ENCODE data around the gene CFAP61.
"Not testable (repeated sequence)": the region's sequence is repeated elsewhere in the genome, so short reads cannot be mapped to it uniquely, and the experiment has no call there.

Gene CFAP61

GRCh38 chr20:20341371-20341770 lies 289.0 kb downstream of the CFAP61 start:
- TF ChIP-seq, protein P1, sequence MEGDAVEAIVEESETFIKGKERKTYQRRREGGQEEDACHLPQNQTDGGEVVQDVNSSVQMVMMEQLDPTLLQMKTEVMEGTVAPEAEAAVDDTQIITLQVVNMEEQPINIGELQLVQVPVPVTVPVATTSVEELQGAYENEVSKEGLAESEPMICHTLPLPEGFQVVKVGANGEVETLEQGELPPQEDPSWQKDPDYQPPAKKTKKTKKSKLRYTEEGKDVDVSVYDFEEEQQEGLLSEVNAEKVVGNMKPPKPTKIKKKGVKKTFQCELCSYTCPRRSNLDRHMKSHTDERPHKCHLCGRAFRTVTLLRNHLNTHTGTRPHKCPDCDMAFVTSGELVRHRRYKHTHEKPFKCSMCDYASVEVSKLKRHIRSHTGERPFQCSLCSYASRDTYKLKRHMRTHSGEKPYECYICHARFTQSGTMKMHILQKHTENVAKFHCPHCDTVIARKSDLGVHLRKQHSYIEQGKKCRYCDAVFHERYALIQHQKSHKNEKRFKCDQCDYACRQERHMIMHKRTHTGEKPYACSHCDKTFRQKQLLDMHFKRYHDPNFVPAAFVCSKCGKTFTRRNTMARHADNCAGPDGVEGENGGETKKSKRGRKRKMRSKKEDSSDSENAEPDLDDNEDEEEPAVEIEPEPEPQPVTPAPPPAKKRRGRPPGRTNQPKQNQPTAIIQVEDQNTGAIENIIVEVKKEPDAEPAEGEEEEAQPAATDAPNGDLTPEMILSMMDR (IDR thresholded peaks at IDR 0.05; ENCODE audit: low read depth, low read length): no peak
- H3K9me3 ChIP-seq (ENCODE audit: severe bottlenecking): no peaks in the 10 kb centered on the region
- no peak for DNase-seq
- H3K27me3 ChIP-seq (ENCODE audit: insufficient read depth, low read depth, severe bottlenecking): no peaks in the 10 kb centered on the region
- no peak overlapping the region for H3K27ac ChIP-seq
- H3K4me3 ChIP-seq (ENCODE audit: low read depth, low read length): no peak overlapping the region
- no peaks in the 10 kb centered on the region for H3K36me3 ChIP-seq

DNA sequence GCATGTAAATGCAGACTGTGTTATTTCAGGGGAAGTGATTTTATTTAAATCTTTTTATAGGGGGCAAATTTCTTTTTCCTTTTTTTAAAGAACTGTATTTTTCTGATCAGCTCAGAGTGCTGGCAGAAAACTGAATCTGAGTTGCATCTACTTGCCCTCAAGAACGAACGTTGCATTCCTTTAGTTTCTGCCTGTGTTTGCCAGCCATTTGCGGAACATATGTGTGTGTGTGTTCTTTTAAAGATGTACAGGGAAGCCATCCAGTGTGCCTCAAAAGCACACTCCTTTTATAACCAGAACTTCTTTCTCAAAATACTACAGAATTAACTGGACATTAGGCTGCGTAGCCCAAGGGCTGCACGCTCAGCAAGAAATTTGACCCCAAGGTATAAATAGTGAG lies 289.7 kb downstream of the CFAP61 start:
- DNase-seq: no peak
- Histone ChIP-seq H3K36me3 (no peaks in the 10 kb centered on the region), H3K27me3 (ENCODE audit: insufficient read depth, low read depth, severe bottlenecking) (no peaks in the 10 kb centered on the region), H3K9me3 (ENCODE audit: severe bottlenecking) (no peaks in the 10 kb centered on the region), H3K4me3 (ENCODE audit: low read depth, low read length) (no peak overlapping the region), H3K27ac (no peak overlapping the region)
- TF ChIP-seq, protein P1 (IDR thresholded peaks at IDR 0.05; ENCODE audit: low read depth, low read length): no peak

GRCh38 chr20:20343932-20344331 lies 291.6 kb downstream of the CFAP61 start:
- H3K27ac ChIP-seq: no peak overlapping the region
- TF ChIP-seq, protein P1 (IDR thresholded peaks at IDR 0.05; ENCODE audit: low read depth, low read length): no peak
- peaks cover 5% of the 10 kb centered on the region for H3K9me3 ChIP-seq (ENCODE audit: severe bottlenecking)
- H3K4me3 ChIP-seq (ENCODE audit: low read depth, low read length): no peak overlapping the region
- no peaks in the 10 kb centered on the region for H3K27me3 ChIP-seq (ENCODE audit: insufficient read depth, low read depth, severe bottlenecking)
- no peaks in the 10 kb centered on the region for H3K36me3 ChIP-seq
- DNase-seq: no peak

GRCh38 chr20:20344476-20344875 lies 292.1 kb downstream of the CFAP61 start:
- TF ChIP-seq, protein P1 (IDR thresholded peaks at IDR 0.05; ENCODE audit: low read depth, low read length): no peak
- Histone ChIP-seq H3K27me3 (ENCODE audit: insufficient read depth, low read depth, severe bottlenecking) (no peaks in the 10 kb centered on the region), H3K36me3 (no peaks in the 10 kb centered on the region), H3K9me3 (ENCODE audit: severe bottlenecking) (peaks cover 5% of the 10 kb centered on the region), H3K27ac (no peak overlapping the region), H3K4me3 (ENCODE audit: low read depth, low read length) (no peak overlapping the region)
- no peak for DNase-seq

DNA sequence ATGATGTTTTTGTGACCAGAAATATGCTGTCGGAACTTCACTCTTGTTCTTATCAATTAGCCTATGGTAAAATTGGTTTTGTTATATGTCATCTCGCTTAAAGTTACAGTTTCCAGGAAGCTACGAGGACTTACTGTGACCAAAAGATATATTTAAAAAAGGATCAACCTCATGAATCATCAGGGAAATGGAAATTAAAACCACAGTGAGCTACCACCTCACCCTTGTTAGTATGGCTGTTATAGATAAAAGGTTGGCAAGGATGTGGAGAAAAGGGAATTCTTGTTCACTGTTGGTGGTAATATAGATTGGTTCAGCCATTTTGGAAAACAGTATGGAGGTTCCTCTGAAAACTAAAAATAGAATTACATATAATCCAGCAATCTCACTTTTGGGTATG lies 301.2 kb downstream of the CFAP61 start:
- DNase-seq: no peak
- H3K9me3 ChIP-seq (ENCODE audit: severe bottlenecking): peaks cover 4% of the 10 kb centered on the region
- no peak overlapping the region for H3K4me3 ChIP-seq (ENCODE audit: low read depth, low read length)

GRCh38 chr20:20355503-20355902 lies 303.2 kb downstream of the CFAP61 start:
- H3K4me3 ChIP-seq (ENCODE audit: low read depth, low read length); H3K36me3 ChIP-seq; H3K27ac ChIP-seq; DNase-seq; H3K27me3 ChIP-seq (ENCODE audit: insufficient read depth, low read depth, severe bottlenecking); H3K9me3 ChIP-seq (ENCODE audit: severe bottlenecking): not testable (repeated sequence)

More for the DNA sequence above, 301.2 kb downstream of the CFAP61 start:
- Histone ChIP-seq H3K27me3 (ENCODE audit: insufficient read depth, low read depth, severe bottlenecking) (no peaks in the 10 kb centered on the region), H3K27ac (no peak overlapping the region), H3K36me3 (no peaks in the 10 kb centered on the region)
- TF ChIP-seq, protein P1 (IDR thresholded peaks at IDR 0.05; ENCODE audit: low read depth, low read length): no peak
